H1 (cell line): ENCODE data around the gene INSYN2A. TPM values are rescaled to one million over a fixed set of nuclear protein-coding genes. Genes with fewer than 3 reads are reported as not detected.

Experiments
- CTCF ChIA-PET: fragments of 300-600 bp; sonication (Branson Sonifier 250); formaldehyde crosslinking; loops from one replicate; lab custom pipeline; 2021; ENCODE audit not compliant: partially characterized antibody; lab: Charles Lee
- POLR2A ChIA-PET: fragments of 300-600 bp; sonication (Branson Sonifier 250); formaldehyde crosslinking; loops from one replicate; lab custom pipeline; 2021; ENCODE audit warnings: inconsistent platforms; ENCODE audit not compliant: partially characterized antibody; lab: Charles Lee
- DNase-seq, 2 experiments: peaks; one replicate each; pipeline versions ENCODE4 v3.0.0 to v3.0.0-alpha.2; 2010 to 2022; ENCODE audit warnings: low spot score in 2 of 2, low read depth in 1 of 2, mixed read lengths in 1 of 2
- FAIRE-seq: peaks from 2 replicates; lab custom pipeline; 2011; peaks lifted over from hg19 to GRCh38; lab: Jason Lieb, UNC
- H2AFZ ChIP-seq: 2 replicates; pipeline ENCODE4 v1.8.1; 2012; ENCODE audit warnings: low read length, inconsistent platforms
- H2AK5ac ChIP-seq: 2 replicates; pipeline ENCODE4 v1.6.1; 2013; ENCODE audit warnings: low read depth, low read length
- H2BK120ac ChIP-seq: replicated peaks from 2 replicates; pipeline ENCODE3; 2013; ENCODE audit warnings: low read depth, low read length, inconsistent platforms
- H2BK12ac ChIP-seq: 2 replicates; pipeline ENCODE4 v1.6.1; 2013; ENCODE audit warnings: low read depth, low read length
- H2BK15ac ChIP-seq: 2 replicates; pipeline ENCODE4 v1.6.1; 2013; ENCODE audit warnings: low read length
- H2BK20ac ChIP-seq: 2 replicates; pipeline ENCODE4 v1.6.1; 2013; ENCODE audit warnings: low read length
- H2BK5ac ChIP-seq: 2 replicates; pipeline ENCODE4 v1.6.1; 2013; ENCODE audit warnings: low read depth, low read length
- H3K14ac ChIP-seq: 2 replicates; pipeline ENCODE4 v1.6.1; 2013; ENCODE audit warnings: inconsistent platforms; ENCODE audit not compliant: insufficient read length
- H3K18ac ChIP-seq: 2 replicates; pipeline ENCODE4 v1.6.1; 2013; ENCODE audit warnings: low read length; ENCODE audit errors: extremely low read depth
- H3K23ac ChIP-seq: 2 replicates; pipeline ENCODE4 v1.6.1; 2013; ENCODE audit warnings: inconsistent platforms; ENCODE audit not compliant: insufficient read length
- H3K23me2 ChIP-seq: 2 replicates; pipeline ENCODE4 v1.6.1; 2013; ENCODE audit warnings: low read depth, low read length
- H3K27ac ChIP-seq: 2 replicates; pipeline ENCODE4 v1.6.1; 2011; ENCODE audit warnings: low read depth, low read length, inconsistent platforms
- H3K27me3 ChIP-seq, 4 experiments: replicated peaks in 1 of 4; 1 replicate in 1 of 4; 2 replicates in 3 of 4; pipeline versions ENCODE4 v1.6.1 to v1.8.1; 2011 to 2013; ENCODE audit warnings: low read length in 3 of 4, mild to moderate bottlenecking in 3 of 4, inconsistent platforms in 2 of 4, mixed read lengths in 2 of 4, moderate library complexity in 1 of 4; ENCODE audit not compliant: control insufficient read depth in 3 of 4, insufficient read depth in 3 of 4; ENCODE audit errors: extremely low read depth in 1 of 4
- H3K36me3 ChIP-seq, 4 experiments: 2 replicates each; pipeline versions ENCODE4 v1.6.1 to v1.8.1; 2011 to 2013; ENCODE audit warnings: mild to moderate bottlenecking in 4 of 4, low read length in 3 of 4, moderate library complexity in 2 of 4, control low read depth in 1 of 4, inconsistent platforms in 1 of 4; ENCODE audit not compliant: insufficient read depth in 4 of 4, control insufficient read depth in 2 of 4
- H3K4ac ChIP-seq: replicated peaks from 2 replicates; pipeline ENCODE3; 2013; ENCODE audit warnings: low read length, low read depth, mixed read lengths, inconsistent platforms; ENCODE audit not compliant: insufficient read length
- H3K4me1 ChIP-seq, 4 experiments: replicated peaks in 1 of 4; 1 replicate in 1 of 4; 2 replicates in 3 of 4; pipeline versions ENCODE4 v1.6.1 to v1.8.1; 2011 to 2013; ENCODE audit warnings: low read length in 3 of 4, inconsistent platforms in 2 of 4, mixed read lengths in 1 of 4; ENCODE audit not compliant: insufficient read depth in 4 of 4, control insufficient read depth in 3 of 4
- H3K4me2 ChIP-seq, 2 experiments: 2 replicates each; pipeline versions ENCODE4 v1.6.1 to v1.8.1; 2011 to 2013; ENCODE audit warnings: low read depth in 2 of 2, low read length in 2 of 2, control low read depth in 1 of 2, inconsistent platforms in 1 of 2, mild to moderate bottlenecking in 1 of 2; ENCODE audit not compliant: insufficient read depth in 1 of 2
- H3K4me3 ChIP-seq, 4 experiments: fragments of 200-600, 300-600 bp in 1 of 4; sonication (generic), shearing (Covaris generic), sonication (Bioruptor Twin) in 1 of 4; 2 replicates each; pipeline versions ENCODE4 v1.5.1 to v1.8.1; 2011 to 2016; ENCODE audit warnings: low read length in 4 of 4, low read depth in 3 of 4, control low read depth in 2 of 4, inconsistent platforms in 2 of 4, mild to moderate bottlenecking in 2 of 4, mixed read lengths in 1 of 4, moderate library complexity in 1 of 4; ENCODE audit not compliant: insufficient read depth in 2 of 4; ENCODE audit errors: extremely low read depth in 1 of 4
- H3K56ac ChIP-seq: replicated peaks from 2 replicates; pipeline ENCODE3; 2013; ENCODE audit warnings: low read depth, mild to moderate bottlenecking, mixed read lengths, low read length, inconsistent platforms; ENCODE audit not compliant: insufficient read length
- H3K79me1 ChIP-seq: 2 replicates; pipeline ENCODE4 v1.6.1; 2013; ENCODE audit warnings: low read depth, low read length, control low read depth
- H3K79me2 ChIP-seq, 2 experiments: 2 replicates each; pipeline versions ENCODE4 v1.6.1 to v1.8.1; 2012 to 2013; ENCODE audit warnings: low read length in 2 of 2, mild to moderate bottlenecking in 2 of 2, inconsistent platforms in 1 of 2; ENCODE audit not compliant: insufficient read depth in 2 of 2, control insufficient read depth in 1 of 2
- H3K9ac ChIP-seq, 4 experiments: replicated peaks in 1 of 4; 1 replicate in 1 of 4; 2 replicates in 3 of 4; pipeline versions ENCODE4 v1.6.1 to v1.8.1; 2011 to 2013; ENCODE audit warnings: low read depth in 3 of 4, low read length in 3 of 4, control low read depth in 2 of 4, mild to moderate bottlenecking in 2 of 4, moderate library complexity in 2 of 4, inconsistent platforms in 1 of 4; ENCODE audit errors: extremely low read depth in 1 of 4
- H3K9me3 ChIP-seq, 2 experiments: 2 replicates each; pipeline versions ENCODE4 v1.6.1 to v1.8.1; 2012 to 2013; ENCODE audit warnings: mild to moderate bottlenecking in 2 of 2, moderate library complexity in 2 of 2, control low read depth in 1 of 2, inconsistent platforms in 1 of 2, low read depth in 1 of 2, low read length in 1 of 2, mixed read lengths in 1 of 2; ENCODE audit not compliant: insufficient read depth in 2 of 2
- H4K20me1 ChIP-seq, 2 experiments: replicated peaks in 1 of 2; 2 replicates each; pipeline versions ENCODE3 to v1.8.1; 2011 to 2013; ENCODE audit warnings: inconsistent platforms in 2 of 2, low read length in 2 of 2, mild to moderate bottlenecking in 1 of 2; ENCODE audit not compliant: insufficient read depth in 2 of 2, control insufficient read depth in 1 of 2
- H4K5ac ChIP-seq: 2 replicates; pipeline ENCODE4 v1.6.1; 2013; ENCODE audit warnings: low read length, low read depth, mixed read lengths, inconsistent platforms; ENCODE audit not compliant: insufficient read length
- H4K8ac ChIP-seq: 2 replicates; pipeline ENCODE4 v1.8.0; 2013; ENCODE audit warnings: mild to moderate bottlenecking, moderate library complexity, low read length, inconsistent platforms; ENCODE audit not compliant: insufficient read depth; ENCODE audit errors: extremely low read depth
- H4K91ac ChIP-seq: replicated peaks from 2 replicates; pipeline ENCODE3; 2013; ENCODE audit warnings: low read length, mixed read lengths, inconsistent platforms; ENCODE audit not compliant: insufficient read length
- GABPA ChIP-seq: IDR thresholded peaks from 2 replicates; pipeline ENCODE4 v1.6.1; 2011; ENCODE audit warnings: mild to moderate bottlenecking, low read length, moderate library complexity, borderline replicate concordance; ENCODE audit not compliant: insufficient read depth
- KDM1A ChIP-seq: fragments of 200-600, 300-600 bp; sonication (generic); IDR thresholded peaks from 2 replicates; pipeline ENCODE4 v1.7.1; 2016; ENCODE audit warnings: mild to moderate bottlenecking, low read length, borderline replicate concordance
- WGBS, 2 experiments: shearing (Covaris generic) in 1 of 2; methylation state at CpG; one replicate each; pipeline versions ENCODE4 v1.1.6 to v1.1.7; 2013 to 2015; ENCODE audit warnings: low lambda C conversion rate in 2 of 2, mixed read lengths in 2 of 2, inconsistent platforms in 1 of 2, low coverage in 1 of 2, missing lambda C conversion rate in 1 of 2; ENCODE audit not compliant: insufficient replicate concordance in 2 of 2, insufficient coverage in 1 of 2, insufficient read length in 1 of 2; ENCODE audit errors: extremely low coverage in 1 of 2, missing lambda C conversion rate in 1 of 2; 5-methylcytosine and 5-hydroxymethylcytosine counted together
- polyA plus RNA-seq, 7 experiments: library from polyadenylated mRNA; depleted of rRNA in 3 of 7; stranded (reverse) in 5 of 7; unstranded in 2 of 7; fragments of >200 nt in 5 of 7; fragments of 200-250 nt in 2 of 7; gene quantifications; 1 replicate in 5 of 7; 2 replicates in 1 of 7; 4 replicates in 1 of 7; pipeline versions ENCODE4 v1.2.1 to v1.2.3, GENCODE V29; 2011 to 2013; ENCODE audit warnings: missing spikeins in 2 of 7, mixed read lengths in 2 of 7
- total RNA-seq: library from RNA; stranded (reverse); fragmentation: NEBNext Ultra II Directional; extraction: Animal tissue kit (Norgen Biotek cat#: 25700); gene quantifications from 2 replicates; pipeline ENCODE4 v1.2.1, GENCODE V29; 2021

INSYN2A gene
- total and polyA plus RNA-seq, 2 of the 8 experiments (the other 6 are each of a cell fraction or from before 2014, with no cell fraction given) = 0.11 to 0.19 TPM

DNA sequence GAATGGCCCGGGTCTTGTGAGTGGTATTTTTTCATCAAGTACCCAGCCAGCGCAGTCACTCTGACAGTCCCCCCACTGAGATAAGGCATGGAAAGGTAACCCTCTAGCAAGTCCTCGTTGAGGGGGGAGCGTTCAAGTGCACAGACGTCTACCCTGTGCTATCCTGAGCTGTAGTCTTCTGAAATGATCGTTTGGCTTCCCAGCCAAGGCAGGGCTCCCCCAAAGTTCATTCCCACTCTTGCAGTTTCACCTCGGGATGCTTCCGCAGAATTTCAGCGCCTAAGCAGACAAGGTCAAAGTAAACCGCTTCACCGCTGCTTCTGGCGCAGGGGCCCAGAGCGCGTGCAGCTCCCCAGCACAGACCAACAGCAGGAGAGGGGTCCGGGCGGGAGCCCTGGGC, 1.8 kb downstream of the INSYN2A start:
- Histone ChIP-seq H3K9me3 (no peaks in the 10 kb centered on the region), H3K27ac (no peak overlapping the region), H3K4me1 (peaks cover 3 to 9% (median 7%) of the 10 kb centered on the region in 4 experiments; a peak in 5 of 7 replicates), H3K18ac (no peak overlapping the region), H2AK5ac (no peak overlapping the region), H3K4me3 (peak overlapping the region in 3 of 4 experiments; percentile 43 to 66 (median 47); a peak in 4 of 8 replicates), H4K5ac (no peak overlapping the region), H2AFZ (no peak overlapping the region), H3K56ac (no peak overlapping the region), H3K9ac (no peak overlapping the region), H3K23ac (peak overlapping the region; percentile 60), H2BK12ac (no peak overlapping the region), H2BK15ac (no peak overlapping the region), H3K4me2 (peak overlapping the region; percentile 93 to 97), H2BK120ac (no peak overlapping the region), H3K79me1 (no peaks in the 10 kb centered on the region), H2BK5ac (no peak overlapping the region), H4K8ac (no peak overlapping the region), H4K91ac (no peak overlapping the region), H3K36me3 (no peaks in the 10 kb centered on the region), H3K27me3 (peaks cover 0 to 34% (median 17%) of the 10 kb centered on the region in 4 experiments; a peak in 6 of 7 replicates), H3K14ac (no peak overlapping the region), H4K20me1 (peaks cover 11 to 13% of the 10 kb centered on the region in 2 experiments), H3K79me2 (no peaks in the 10 kb centered on the region), H3K23me2 (peaks cover 13% of the 10 kb centered on the region; the same call in 1 of the 2 replicates), H2BK20ac (no peak overlapping the region), H3K4ac (no peak overlapping the region)
- TF ChIP-seq KDM1A (no peak), GABPA (peak; percentile 50; the same call in 1 of the 2 replicates)
- WGBS, 2 experiments = 27% methylated on average over 16 of the region's 16 CpGs; no CpG with 5 or more reads in 1 of the 2 experiments
- FAIRE-seq (no peak), DNase-seq (no peak)
- CTCF ChIA-PET = interaction anchor here (0.8 to 1.3 kb wide), 6 partner anchors 15 to 154 kb away, joined by 3 to 4 read pairs (median 3); no protein-coding TSS in a partner anchor
- POLR2A ChIA-PET = interaction anchor here (0.8 kb wide), 1 partner anchor 28 kb away, joined by 3 read pairs; no protein-coding TSS in a partner anchor
